HG02588 (cell line): Measurements from ENCODE around the gene RUFY1.
"Not testable (repeated sequence)": the region's sequence is repeated elsewhere in the genome, so short reads cannot be mapped to it uniquely, and the experiment has no call there.

ENCODE experiments used
- ATAC-seq: cut with Tn5 transposase; IDR thresholded peaks from one replicate; pipeline ENCODE4 v1.9.1; 2021; ENCODE audit warnings: mild to moderate bottlenecking, moderate library complexity; ENCODE audit not compliant: unreplicated experiment

The RUFY1 gene, protein sequence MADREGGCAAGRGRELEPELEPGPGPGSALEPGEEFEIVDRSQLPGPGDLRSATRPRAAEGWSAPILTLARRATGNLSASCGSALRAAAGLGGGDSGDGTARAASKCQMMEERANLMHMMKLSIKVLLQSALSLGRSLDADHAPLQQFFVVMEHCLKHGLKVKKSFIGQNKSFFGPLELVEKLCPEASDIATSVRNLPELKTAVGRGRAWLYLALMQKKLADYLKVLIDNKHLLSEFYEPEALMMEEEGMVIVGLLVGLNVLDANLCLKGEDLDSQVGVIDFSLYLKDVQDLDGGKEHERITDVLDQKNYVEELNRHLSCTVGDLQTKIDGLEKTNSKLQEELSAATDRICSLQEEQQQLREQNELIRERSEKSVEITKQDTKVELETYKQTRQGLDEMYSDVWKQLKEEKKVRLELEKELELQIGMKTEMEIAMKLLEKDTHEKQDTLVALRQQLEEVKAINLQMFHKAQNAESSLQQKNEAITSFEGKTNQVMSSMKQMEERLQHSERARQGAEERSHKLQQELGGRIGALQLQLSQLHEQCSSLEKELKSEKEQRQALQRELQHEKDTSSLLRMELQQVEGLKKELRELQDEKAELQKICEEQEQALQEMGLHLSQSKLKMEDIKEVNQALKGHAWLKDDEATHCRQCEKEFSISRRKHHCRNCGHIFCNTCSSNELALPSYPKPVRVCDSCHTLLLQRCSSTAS

DNA sequence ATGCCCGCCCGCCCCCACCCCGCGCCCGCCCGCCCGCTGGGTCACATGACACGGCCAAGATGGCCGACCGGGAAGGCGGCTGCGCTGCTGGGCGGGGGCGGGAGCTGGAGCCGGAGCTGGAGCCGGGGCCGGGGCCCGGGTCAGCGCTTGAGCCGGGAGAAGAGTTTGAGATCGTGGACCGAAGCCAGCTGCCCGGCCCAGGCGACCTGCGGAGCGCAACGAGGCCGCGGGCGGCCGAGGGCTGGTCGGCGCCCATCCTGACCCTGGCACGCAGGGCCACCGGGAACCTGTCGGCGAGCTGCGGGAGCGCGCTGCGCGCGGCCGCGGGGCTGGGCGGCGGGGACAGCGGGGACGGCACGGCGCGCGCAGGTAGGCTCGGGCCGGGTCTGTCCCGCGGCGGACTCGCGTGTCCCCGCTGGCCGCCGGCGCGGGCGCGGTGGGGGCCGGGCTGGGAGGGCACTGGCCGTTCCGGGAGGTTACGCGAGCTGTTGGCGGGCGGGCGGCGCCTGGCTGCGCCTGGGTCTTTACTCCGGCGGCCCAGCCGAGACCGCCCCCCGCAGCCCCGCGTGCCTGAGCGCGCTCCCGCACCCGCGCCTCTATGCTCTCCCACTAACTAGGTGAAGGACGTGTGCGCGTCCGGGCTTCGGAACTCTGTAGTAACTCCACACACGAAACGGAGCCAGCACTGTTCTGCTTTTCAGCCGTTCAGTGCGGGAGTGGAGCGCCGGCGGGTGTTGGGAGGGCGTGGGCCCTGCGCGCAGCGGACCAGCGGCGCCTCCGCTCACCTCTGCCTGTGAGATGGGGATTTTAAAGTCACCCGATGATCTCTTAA lies at the start of gene RUFY1:
TSS of gene RUFY1 (plus strand) at position 44 of the 832 bp plus-strand sequence. CDS start at position 60, 16 bp downstream.
- peak; percentile 82 for ATAC-seq

DNA sequence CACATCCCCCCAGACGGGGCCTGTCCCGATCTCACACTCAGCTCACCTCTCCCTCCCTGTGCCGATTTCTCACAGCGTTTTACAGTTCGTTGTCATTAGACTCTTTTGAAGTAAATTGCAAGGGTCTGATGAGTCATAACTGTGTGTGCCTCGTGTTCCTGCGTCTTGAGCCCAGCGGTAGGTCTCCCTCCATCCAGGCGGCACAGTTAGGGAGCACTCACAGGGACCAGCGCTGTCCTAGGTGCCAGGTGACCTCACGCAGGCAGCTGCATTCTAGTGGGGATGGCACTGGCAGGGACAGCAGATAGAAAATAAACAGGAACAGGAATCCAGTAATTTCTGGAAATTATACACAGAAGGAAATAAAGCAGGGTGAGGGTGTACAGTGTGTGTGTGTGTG lies 48.4 kb upstream of the RUFY1 start:
- ATAC-seq = not testable (repeated sequence)

DNA sequence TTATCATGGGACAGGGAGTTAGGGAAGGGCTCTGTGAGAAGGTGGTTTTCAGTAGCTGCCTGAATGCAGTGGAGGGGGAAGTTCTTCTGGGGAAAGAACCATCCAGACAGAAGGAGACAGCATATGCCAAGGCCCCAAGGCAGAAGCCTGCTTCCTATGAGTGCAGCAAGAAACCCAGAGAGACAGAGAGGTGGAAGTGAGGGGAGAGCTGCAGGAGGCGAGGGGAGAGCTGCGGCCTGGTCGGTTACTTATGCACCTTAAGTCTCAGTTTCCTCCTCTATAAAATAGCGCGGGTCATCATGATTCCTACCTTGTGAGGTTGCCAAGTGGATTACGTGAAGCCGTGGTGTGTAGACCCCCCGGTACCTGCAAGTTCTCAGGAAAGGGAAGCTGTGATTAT lies 47.9 kb upstream of the RUFY1 start:
- not testable (repeated sequence) for ATAC-seq

DNA sequence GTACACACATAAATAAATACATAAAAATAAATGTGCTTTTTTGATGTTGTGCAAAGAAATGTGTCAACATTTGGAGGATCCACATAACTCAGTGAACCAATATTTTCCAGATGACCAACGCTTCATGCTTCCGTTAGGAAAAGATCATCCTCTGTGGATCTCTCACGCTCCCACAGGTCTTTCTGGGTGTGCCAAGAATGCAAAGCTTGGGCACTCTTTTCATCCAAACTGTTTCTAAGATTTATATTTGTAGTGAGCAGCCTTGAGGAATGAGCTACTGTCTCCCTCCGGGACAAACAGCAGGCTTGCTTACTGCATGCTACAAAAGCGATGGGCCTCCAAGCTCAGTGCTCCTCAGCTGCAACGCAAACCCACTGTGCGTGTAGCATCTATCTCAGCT lies 46.2 kb upstream of the RUFY1 start:
- ATAC-seq = no peak

DNA sequence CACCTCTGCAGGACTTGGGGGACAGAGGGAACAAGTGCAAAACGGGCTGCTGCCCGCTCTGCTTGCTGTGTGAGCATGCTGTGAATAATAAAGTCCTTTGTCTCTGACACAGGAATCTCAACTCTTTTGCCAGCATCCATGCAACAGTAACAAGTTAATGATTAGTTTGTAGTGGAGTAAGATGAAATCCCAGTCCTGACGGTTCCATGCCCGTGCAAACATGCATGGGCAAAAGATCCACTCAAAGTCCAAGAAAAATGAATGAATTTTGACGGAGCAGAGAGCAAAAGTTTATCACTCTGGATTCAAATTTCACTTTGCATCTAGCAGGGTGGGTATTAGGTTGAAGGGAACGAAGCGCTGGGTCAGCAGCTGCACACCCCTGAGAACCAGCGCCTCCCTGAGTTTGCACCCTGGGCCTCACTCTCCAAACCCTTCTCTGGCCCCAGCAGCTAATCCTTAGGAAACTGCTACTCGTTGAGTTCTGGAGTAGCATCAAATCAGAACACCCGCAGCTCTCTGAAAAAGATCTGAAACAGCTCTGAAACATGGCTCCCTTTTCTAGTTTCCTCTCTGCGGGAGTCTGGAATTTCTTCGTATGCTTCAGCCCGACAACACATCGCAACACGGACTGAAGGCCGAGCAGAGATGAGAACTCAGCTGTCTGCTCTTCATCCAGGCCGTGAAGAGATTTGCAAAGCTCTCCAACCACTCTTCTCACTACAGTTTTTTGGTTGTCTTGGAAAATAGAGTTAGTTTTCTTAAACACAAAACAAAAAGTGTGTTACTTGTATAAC lies 45.6 kb upstream of the RUFY1 start:
- ATAC-seq = no peak

DNA sequence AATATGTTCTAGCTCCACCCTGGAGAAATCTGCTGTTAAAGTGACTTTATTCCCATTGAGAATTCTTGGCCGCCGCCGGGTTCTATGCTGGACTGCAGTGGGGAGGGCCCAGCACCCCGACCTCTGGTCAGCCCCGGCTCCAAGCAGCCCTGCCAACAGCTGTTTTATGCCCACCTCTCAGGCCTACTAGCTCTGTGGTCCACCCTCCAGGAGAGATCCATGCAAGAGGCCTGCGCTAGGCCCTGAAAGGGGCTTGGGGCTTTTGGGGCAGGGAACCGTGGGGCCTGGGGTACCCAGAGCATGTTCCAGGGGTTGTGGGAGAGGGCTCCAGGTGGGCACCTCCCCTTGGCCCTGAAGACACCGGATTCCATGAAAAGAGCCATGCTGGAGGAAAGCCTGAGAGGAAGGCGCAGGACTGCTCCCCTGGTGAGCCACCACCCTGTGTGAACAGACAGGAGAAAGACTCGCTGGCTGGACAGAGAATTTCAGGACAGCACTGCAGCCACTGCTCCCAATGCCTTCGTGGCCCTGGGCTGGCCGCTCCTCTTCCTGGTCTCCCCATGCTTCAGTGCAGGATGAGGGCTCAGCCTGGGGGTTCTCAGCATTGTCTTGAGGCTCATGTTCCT lies 44.6 kb upstream of the RUFY1 start:
- ATAC-seq = no peak

DNA sequence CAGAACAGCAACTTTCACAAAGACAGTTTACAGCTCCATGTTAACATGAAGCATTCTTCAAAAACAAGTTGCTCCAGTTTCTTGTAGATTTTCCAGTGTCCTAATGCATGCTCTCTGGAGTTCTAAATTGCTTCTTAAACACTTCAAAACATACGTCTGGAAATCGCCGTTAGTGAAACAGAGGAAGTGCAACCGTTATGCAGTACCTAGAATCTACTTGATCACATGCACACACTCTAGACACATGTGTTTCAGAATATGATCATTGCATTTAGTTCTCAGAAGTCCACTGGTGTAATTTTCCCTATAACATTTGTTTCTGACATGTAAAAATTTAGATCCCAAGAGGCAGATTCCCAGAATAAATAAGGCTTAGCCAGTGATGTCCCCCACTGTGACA lies 41.1 kb upstream of the RUFY1 start:
- no peak for ATAC-seq

DNA sequence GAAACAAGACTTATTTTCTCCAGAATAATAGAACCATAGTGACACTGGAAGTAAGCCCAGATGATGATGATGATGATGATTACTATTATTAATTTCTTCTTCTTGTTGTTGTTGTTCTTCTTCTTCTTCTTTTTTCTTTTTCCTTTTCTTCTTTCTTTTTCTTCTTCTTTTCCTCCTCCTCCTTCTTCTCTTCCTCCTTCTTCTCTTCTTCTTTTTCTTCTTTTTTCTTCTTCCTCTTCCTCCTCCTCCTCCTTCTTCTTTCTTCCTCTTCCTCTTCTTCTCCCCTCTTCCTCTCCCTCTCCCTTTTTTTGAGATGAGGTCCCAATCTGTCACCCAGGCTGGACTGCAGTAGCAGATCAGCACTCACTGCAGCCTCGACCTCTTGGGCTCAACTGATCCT lies 40.5 kb upstream of the RUFY1 start:
- ATAC-seq = no peak

DNA sequence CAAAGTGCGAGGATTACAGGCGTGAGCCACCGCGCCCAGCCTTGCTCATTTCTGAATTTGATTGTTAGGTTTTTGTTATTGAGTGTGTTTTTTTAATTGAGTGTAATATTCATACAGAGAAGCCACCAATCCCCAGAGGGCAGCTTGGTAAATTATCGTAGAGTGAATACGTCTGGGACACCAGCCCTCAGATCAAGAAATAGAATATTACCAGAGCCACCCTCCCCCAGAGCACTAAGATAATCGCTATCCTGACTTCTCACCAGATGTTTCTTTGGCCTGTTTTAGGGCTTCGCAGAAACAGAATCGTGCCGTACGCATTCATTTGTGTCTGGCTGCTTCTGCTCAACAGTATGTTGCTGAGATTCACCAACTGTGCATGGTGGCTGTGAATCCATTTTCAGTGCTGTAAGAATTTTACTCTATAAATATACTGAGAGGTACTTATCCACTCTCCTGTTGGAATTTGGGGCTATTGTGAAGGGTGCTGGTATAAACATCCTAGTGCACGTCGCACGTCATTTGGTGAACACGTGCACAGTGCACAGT lies 37.8 kb upstream of the RUFY1 start:
- no peak for ATAC-seq

DNA sequence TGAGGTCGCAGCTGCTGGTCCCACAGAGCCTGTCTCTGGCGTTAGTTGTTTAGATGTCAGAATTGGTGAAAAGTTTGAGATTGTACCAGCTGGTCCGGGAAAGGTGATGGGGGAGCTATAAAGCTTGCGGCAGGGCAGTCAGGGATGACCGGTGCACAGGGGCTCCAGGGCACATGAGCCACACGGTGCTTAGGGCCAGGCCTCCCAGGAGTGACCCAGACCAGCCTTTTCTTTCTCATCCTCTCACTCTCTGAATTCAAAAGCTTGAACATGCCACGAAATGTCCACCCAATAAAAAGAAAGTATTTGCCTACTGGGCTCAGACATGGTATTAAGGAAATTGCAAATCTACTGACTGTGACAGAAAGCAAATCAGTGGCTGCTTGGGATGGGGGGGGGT lies 34.9 kb upstream of the RUFY1 start:
- not testable (repeated sequence) for ATAC-seq

DNA sequence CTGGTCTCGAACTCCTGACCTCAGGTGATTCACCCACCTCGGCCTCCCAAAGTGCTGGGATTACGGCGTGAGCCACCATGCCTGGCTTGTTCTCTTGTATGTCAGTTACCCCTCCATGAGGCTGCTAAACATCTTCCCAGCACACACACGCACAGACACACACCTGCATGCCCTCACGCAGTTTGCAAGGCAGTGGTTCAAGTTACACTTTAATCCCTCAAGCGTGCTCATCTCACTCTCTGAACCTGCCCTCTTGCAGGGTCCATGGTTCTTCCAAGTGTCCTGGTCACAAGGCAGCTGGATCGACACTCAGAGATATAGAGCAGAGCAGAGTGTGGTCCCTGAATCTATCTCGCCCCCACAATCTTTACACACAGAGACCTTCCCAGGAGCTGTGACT lies 34.1 kb upstream of the RUFY1 start:
- no peak for ATAC-seq

DNA sequence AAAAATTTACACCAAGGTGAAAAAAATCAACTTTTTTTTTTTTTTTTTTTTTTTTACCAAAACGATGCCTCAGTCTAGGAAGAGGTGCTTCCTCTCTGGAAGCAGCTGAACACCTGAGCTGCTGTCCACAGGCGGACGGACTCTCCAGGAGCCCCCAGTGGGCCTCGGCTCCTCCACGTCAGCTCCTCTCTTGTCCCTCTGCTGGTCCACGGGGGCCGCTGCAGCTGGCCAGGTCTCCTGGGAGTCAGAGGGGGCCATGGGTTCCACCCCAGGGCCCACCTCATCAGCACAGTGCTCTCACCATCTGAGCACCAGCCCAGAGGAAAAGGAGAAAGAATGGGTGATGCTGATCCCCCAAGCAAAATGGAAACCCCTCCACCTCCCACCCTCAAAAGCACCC lies 32.6 kb upstream of the RUFY1 start:
- not testable (repeated sequence) for ATAC-seq

DNA sequence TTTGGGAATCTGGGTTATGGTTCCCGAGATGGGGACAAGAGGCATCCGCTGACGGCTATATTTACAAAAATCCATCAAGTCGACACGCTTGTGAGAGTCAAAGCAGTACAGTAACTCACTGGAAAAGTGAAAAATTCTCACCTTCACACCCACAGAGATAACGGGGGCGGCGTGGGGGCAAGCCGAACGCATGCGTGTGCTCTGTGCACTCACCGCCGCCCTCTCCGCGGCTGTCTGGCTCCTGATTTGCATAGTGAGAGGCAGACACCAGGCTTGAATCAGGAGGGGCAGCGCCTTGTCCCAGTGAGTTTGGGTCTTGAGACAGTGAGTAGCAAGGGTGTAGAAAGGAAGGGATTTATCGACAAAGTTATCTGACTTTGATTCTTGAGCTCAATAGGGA lies 32.0 kb upstream of the RUFY1 start:
- ATAC-seq = peak; percentile 62

DNA sequence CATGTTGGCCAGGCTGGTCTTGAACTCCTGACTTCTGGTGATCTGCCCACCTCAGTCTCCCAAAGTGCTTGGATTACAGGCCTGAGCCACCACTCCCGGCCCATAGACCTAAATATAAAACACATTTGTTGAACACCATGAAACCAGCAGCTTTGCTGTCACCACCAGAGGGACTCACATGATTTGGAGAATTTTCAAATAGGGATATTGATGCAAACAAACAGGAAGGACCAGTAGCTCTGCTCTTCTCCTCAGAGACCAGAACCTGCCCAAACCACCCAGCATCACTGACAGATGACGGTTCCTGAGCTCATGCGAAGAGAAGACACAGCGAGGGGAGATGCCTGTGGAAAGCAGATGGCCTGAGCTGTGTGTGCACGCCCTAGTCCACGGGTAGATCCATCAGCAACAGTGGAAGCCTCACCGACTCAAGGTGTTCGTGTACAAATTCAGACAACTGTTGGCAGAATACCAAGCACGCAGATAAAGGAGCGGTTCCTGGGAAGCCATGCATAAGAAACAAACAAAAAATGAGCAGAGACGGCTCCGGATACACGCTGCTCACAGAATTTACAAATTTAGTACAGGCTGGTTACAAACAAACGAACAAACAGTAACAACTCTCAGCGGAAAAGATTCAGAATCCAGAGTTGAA lies 30.8 kb upstream of the RUFY1 start:
- ATAC-seq = not testable (repeated sequence)

DNA sequence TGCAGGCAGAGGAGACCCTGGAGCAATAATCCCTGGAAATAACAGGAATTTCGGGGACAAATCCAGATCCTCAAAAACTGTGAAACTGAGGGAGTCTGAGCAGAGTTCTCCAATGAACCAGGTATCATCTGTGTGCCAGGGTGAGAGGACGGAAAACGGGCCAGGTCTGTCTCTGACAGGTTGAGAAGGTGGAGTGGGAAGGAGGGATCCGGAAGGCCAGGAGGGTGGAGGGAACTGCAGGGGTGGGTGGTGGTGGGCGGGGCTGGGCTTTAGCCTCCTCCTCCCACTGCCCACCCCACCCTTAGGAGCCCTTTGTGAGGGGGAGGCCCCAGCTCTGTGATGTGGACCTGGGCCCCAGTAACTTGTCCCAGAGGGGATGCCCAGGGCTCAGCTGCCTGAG lies 28.2 kb upstream of the RUFY1 start:
- not testable (repeated sequence) for ATAC-seq

DNA sequence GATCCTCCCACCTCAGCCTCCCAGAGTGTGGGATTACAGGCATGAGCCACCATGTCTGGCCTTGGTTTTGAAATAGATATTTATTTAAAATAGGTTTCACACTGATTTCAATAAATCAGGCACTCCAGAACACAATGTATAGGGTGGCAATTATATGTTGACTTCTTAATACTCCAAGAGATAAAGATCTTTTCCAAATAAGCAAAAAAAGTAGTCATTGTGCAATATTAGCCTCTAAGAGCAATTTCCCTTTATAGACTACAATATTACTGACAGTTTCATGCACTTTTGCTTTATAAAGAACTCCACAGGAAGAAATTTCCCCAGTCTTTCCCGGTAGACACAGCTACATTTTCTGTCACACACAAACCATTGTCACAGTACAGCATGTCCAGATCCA lies 23.4 kb upstream of the RUFY1 start:
- no peak for ATAC-seq

DNA sequence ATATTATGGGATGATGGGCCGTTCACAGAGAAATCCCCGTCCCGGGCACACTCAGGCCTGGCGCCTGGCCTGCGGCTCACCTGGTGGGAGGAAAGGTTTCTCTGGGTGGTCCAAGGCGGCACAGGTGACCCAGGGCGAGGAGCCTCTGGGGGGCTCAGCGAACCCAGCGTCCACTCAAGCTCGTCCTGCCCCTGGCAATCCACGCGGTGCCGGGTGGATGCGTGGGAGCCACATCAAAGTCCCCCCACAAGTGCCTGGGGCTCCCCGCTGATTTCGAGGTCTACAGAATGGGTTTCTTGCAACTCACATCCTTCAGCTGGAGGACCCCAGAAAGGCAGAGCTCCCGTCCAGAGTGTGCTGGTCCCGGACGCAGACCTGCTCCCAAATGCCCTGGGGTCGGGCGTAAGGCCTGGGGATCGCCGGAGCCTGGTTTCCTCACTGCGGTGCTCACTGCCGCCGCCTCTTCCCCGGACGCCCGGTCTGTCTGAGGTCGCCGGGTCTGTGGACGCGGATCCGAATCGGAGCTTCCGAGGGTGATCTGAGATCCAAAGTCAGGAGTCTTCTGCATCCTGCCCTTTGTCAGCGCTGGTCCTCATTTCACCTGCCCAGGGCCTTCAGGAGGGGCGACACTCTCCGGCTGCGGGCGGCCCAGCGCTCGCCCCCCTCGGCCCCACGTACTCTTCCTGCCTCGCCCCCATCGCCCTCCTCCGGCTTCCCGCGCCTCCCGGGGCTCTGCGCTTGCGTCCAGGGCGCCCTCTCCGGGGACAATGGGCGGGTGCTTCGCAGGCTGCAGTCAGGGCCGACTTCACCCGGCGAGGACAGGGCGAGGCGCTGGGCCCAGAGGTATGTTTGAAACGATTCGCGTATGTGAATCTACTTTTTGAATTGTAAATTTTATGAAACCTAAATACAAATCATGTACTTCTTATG lies 20.0 kb upstream of the RUFY1 start:
- ATAC-seq = peak; percentile 64

DNA sequence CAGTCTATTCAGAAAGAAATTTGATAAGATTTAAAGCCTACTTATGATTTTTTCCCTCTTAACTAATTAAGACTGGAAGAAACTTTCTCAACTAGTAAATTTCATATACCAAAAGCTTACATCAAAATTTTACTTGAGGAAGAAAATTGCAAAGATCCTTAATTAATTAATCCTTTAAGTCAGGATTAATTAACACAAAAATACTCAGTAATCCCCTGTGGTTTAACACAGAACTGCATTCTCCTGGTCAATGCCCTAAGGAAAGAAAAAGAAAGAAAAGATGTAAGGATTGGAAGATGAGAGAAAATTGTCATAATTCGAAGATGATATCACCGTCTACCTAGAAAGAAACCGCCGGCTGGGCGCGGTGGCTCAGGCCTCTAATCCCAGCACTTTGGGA lies 17.3 kb upstream of the RUFY1 start:
- ATAC-seq = no peak
